Muscle layer of duodenum (tissue), 2 donors: ENCODE results near the gene NEB.
"Not testable (repeated sequence)": the region's sequence is repeated elsewhere in the genome, so short reads cannot be mapped to it uniquely, and the experiment has no call there.

Source experiments
- H3K27ac ChIP-seq: one replicate; pipeline ENCODE4 v1.7.0; 2013; ENCODE audit warnings: mild to moderate bottlenecking, low read length
- H3K27me3 ChIP-seq: one replicate; pipeline ENCODE4 v1.7.0; 2013; ENCODE audit warnings: low read depth, mild to moderate bottlenecking, control low read depth, low read length
- H3K36me3 ChIP-seq, 2 donors: one replicate each; pipeline ENCODE4 v1.7.0; 2013; ENCODE audit warnings: low read length in 2 of 2, control low read depth in 1 of 2, mild to moderate bottlenecking in 1 of 2; ENCODE audit not compliant: insufficient read depth in 2 of 2, control insufficient read depth in 1 of 2
- H3K4me1 ChIP-seq, 2 donors: one replicate each; pipeline ENCODE4 v1.7.0; 2013; ENCODE audit warnings: low read length in 2 of 2, mild to moderate bottlenecking in 2 of 2, control low read depth in 1 of 2, moderate library complexity in 1 of 2; ENCODE audit not compliant: insufficient read depth in 2 of 2, control insufficient read depth in 1 of 2
- H3K4me3 ChIP-seq, 2 donors: one replicate each; pipeline ENCODE4 v1.7.0; 2013; ENCODE audit warnings: low read length in 2 of 2, low read depth in 1 of 2, mild to moderate bottlenecking in 1 of 2
- H3K9me3 ChIP-seq, 2 donors: one replicate each; pipeline ENCODE4 v1.7.0; 2013; ENCODE audit warnings: low read length in 2 of 2, control low read depth in 1 of 2, mild to moderate bottlenecking in 1 of 2; ENCODE audit not compliant: control insufficient read depth in 1 of 2
- donor health status: healthy.

Gene NEB

GRCh38 chr2:151644580-151644979, 89.7 kb downstream of the NEB start:
- peaks cover 0 to 8% of the 10 kb centered on the region in 2 donors for H3K9me3 ChIP-seq
- H3K27ac ChIP-seq: no peak overlapping the region
- no peak overlapping the region for H3K4me3 ChIP-seq
- no peaks in the 10 kb centered on the region for H3K27me3 ChIP-seq
- H3K4me1 ChIP-seq: no peaks in the 10 kb centered on the region
- no peaks in the 10 kb centered on the region for H3K36me3 ChIP-seq

GRCh38 chr2:151641895-151642294, 92.4 kb downstream of the NEB start:
- not testable (repeated sequence) for H3K9me3 ChIP-seq, H3K4me3 ChIP-seq, H3K27me3 ChIP-seq, H3K27ac ChIP-seq, H3K36me3 ChIP-seq, H3K4me1 ChIP-seq

DNA sequence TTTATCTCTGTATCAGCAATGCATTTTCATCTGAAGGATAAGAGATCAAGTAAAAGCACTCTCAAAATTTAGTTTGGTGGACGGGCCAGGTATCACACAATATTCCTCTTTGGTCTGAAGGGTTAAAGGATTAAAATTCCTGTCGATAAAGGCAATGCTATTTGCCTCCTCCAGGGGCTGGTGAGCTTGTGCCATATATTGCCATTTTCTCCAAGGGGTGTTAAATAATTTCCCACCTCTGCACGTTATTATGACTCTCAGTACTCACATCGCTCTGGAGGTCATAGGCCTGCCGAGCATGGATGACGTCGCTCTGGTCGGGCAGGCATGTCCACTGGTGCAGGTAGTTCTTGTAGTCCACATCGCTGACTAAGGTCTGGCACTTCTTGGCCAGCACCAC, 94.2 kb downstream of the NEB start:
- H3K4me3 ChIP-seq: no peak overlapping the region
- H3K4me1 ChIP-seq: peaks cover 0 to 8% of the 10 kb centered on the region in 2 donors
- no peaks in the 10 kb centered on the region for H3K36me3 ChIP-seq
- H3K27me3 ChIP-seq: no peaks in the 10 kb centered on the region
- no peak overlapping the region for H3K27ac ChIP-seq
- H3K9me3 ChIP-seq: no peaks in the 10 kb centered on the region

GRCh38 chr2:151638990-151639389, 95.3 kb downstream of the NEB start:
- no peaks in the 10 kb centered on the region for H3K36me3 ChIP-seq
- no peak overlapping the region for H3K4me3 ChIP-seq
- peaks cover 0 to 2% of the 10 kb centered on the region in 2 donors for H3K9me3 ChIP-seq
- no peaks in the 10 kb centered on the region for H3K27me3 ChIP-seq
- H3K27ac ChIP-seq: no peak overlapping the region
- peaks cover 0 to 8% of the 10 kb centered on the region in 2 donors for H3K4me1 ChIP-seq

DNA sequence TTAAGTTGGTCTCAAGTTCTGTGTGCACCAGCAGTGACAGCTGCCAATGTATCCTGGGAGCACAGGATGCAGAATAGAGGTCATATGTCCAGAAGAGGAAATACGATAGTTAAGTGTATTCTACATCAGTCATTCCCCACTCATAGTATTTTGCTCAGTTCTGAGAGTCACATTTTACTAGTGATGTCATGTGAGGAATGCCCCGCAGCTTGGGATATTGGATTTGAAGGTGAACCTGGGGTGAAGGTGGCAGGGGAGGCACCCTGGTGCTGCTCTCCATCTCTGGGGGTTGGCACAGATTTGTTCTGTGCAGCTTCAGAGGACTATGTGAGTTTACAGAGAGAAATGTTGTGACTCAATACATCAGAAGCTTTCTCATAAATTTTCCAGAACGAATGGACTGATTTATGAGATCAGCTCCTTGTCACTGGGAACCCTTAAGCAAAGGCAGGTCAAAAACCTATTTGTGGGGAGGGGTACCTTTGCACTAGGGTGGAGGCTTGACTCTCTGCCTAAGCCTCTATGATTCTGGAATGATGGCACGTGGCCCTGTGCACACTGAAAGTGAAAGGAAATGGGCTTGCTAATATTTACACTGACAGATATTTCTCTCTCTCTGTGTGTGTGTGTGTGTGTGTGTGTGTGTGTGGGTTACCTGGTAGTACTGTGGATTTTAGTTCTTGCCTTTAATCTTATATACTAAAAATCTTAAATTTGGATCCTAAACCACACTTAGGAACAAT, 95.9 kb downstream of the NEB start:
- H3K27ac ChIP-seq: no peak overlapping the region
- no peaks in the 10 kb centered on the region for H3K27me3 ChIP-seq
- H3K9me3 ChIP-seq: peaks cover 0 to 4% of the 10 kb centered on the region in 2 donors
- H3K4me1 ChIP-seq: peaks cover 0 to 8% of the 10 kb centered on the region in 2 donors
- no peak overlapping the region for H3K4me3 ChIP-seq
- no peaks in the 10 kb centered on the region for H3K36me3 ChIP-seq

DNA sequence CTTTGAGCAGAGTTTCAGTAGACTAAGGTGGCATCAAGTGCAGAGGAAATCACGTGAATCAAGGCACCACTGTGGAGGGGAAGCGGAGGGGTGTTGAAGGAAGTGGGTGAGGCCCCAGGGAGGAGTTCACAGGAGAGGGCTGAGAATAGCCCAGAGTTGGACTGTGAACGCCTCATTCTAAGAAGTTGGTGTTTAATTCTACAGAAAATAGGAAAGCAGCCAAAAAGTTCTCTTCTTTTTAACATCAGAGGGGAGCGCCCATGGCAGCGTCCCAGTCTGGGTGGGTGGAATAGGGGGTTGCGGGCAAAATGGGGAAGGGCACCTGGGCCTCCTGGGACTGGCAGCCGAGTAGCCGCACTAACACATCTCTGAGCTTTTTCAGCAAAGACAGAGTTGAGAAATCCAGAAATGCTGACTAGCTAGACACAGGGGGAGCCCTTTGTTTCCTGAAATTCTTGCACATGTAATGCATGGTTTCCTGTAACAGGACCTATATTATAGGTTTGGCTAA, 97.0 kb downstream of the NEB start:
- no peaks in the 10 kb centered on the region for H3K27me3 ChIP-seq
- H3K4me1 ChIP-seq: peaks cover 0 to 8% of the 10 kb centered on the region in 2 donors
- no peaks in the 10 kb centered on the region for H3K36me3 ChIP-seq
- H3K27ac ChIP-seq: no peak overlapping the region
- no peak overlapping the region for H3K4me3 ChIP-seq
- H3K9me3 ChIP-seq: peaks cover 0 to 4% of the 10 kb centered on the region in 2 donors

- H3K27ac ChIP-seq: no peak overlapping the region
- H3K36me3 ChIP-seq: no peaks in the 10 kb centered on the region
These were observed 99.4 kb downstream of the NEB start for GRCh38 chr2:151634736-151635467.

DNA sequence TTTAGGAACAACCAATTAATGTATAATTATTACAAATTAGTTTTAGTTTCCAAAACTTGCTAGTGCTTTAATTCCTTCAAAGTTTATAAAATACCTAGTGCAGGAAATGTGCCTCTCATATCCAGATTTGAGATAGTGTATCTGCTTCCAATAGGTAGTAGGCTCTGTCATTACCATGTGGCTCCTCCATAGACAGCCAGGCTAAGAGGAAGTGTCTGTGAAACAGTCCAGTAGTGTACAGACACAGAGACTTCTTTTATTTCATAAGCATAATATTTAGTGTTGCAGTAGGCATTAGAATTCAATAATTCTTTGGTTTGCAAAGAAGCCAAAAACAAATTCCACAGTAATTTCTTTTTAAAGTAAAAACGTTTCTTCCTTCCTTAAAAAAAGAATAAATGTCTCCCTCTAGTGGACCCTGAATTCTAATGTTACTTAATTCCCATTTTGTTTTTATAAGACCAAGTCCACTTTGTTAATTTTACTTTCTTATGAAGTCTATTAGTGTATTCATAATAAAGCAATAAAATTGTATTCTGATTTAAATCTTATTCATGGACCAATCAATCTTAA, 101.2 kb downstream of the NEB start:
- Histone ChIP-seq H3K27me3 (no peaks in the 10 kb centered on the region), H3K27ac (no peak overlapping the region), H3K9me3 (peaks cover 0 to 4% of the 10 kb centered on the region in 2 donors), H3K4me1 (peaks cover 0 to 4% of the 10 kb centered on the region in 2 donors), H3K4me3 (no peak overlapping the region), H3K36me3 (no peaks in the 10 kb centered on the region)

More at GRCh38 chr2:151634736-151635467, 99.4 kb downstream of the NEB start:
- peaks cover 0 to 4% of the 10 kb centered on the region in 2 donors for H3K9me3 ChIP-seq
- no peaks in the 10 kb centered on the region for H3K27me3 ChIP-seq
- peaks cover 0 to 8% of the 10 kb centered on the region in 2 donors for H3K4me1 ChIP-seq
- H3K4me3 ChIP-seq: no peak overlapping the region

- Histone ChIP-seq H3K4me1 (no peaks in the 10 kb centered on the region), H3K27ac (no peak overlapping the region), H3K27me3 (no peaks in the 10 kb centered on the region), H3K9me3 (peaks cover 0 to 4% of the 10 kb centered on the region in 2 donors), H3K4me3 (no peak overlapping the region), H3K36me3 (no peaks in the 10 kb centered on the region)
These were observed 103.9 kb downstream of the NEB start for GRCh38 chr2:151630372-151630771.

DNA sequence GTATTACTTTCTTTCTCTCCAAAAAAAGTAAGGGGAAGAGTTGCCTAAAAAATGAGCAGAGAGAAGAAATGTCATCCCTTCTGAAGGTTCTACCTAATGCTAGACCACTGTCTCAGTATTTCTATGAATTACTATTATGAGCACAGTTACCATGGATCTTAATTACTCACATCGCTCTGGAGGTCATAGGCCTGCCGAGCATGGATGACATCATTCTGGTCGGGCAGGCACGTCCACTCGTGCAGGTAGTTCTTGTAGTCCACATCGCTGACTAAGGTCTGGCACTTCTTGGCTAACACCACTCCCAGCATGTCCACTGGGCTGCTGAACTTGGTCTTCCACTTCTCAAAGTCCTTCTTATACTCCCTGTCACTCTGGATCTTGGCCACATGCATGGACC, 106.9 kb downstream of the NEB start:
- Histone ChIP-seq H3K9me3 (no peaks in the 10 kb centered on the region), H3K4me3 (no peak overlapping the region), H3K36me3 (no peaks in the 10 kb centered on the region), H3K4me1 (no peaks in the 10 kb centered on the region), H3K27me3 (no peaks in the 10 kb centered on the region), H3K27ac (no peak overlapping the region)

GRCh38 chr2:151624271-151624670, 110.0 kb downstream of the NEB start:
- Histone ChIP-seq H3K27ac (no peak overlapping the region), H3K4me1 (no peaks in the 10 kb centered on the region), H3K9me3 (no peaks in the 10 kb centered on the region), H3K4me3 (no peak overlapping the region), H3K36me3 (no peaks in the 10 kb centered on the region), H3K27me3 (no peaks in the 10 kb centered on the region)
